HEK293 (cell line): ENCODE measurements around the gene C5orf15.

Experiments
- CTCF ChIA-PET: fragments of 350-600 bp; formaldehyde crosslinking; extraction: SDS; loops from one replicate; lab custom pipeline; 2021; ENCODE audit warnings: antibody characterized with exemption; lab: Yijun Ruan, JAX
- POLR2A ChIA-PET: fragments of 300-600 bp; formaldehyde crosslinking; extraction: SDS; loops from one replicate; lab custom pipeline; 2020; ENCODE audit warnings: antibody characterized with exemption, inconsistent platforms; lab: Yijun Ruan, JAX
- H3K27ac ChIP-seq: fragments of 200-500 bp; sonication (Bioruptor generic); 2 replicates; pipeline ENCODE4 v1.5.1; 2014; ENCODE audit warnings: low read depth, low read length, control low read depth, inconsistent platforms; ENCODE audit errors: extremely low read depth
- H3K36me3 ChIP-seq, 2 experiments: fragments of 200-500 bp in 1 of 2; sonication (Bioruptor generic) in 1 of 2; 1 replicate in 1 of 2; 2 replicates in 1 of 2; pipeline ENCODE4 v1.5.1; 2014 to 2017; ENCODE audit warnings: inconsistent platforms in 2 of 2, low read length in 2 of 2; ENCODE audit not compliant: control insufficient read depth in 2 of 2, insufficient read depth in 1 of 2
- H3K4me1 ChIP-seq: fragments of 200-500 bp; sonication (Bioruptor generic); 2 replicates; pipeline ENCODE4 v1.5.1; 2014; ENCODE audit warnings: mild to moderate bottlenecking, low read length, inconsistent platforms; ENCODE audit not compliant: control insufficient read depth, insufficient read depth
- H3K4me3 ChIP-seq: 2 replicates; pipeline ENCODE4 v1.5.1; 2011; ENCODE audit warnings: low read depth, mild to moderate bottlenecking, control low read depth, low read length, moderate library complexity
- H3K9me3 ChIP-seq: fragments of 200-500 bp; sonication (Bioruptor generic); 2 replicates; pipeline ENCODE4 v1.5.1; 2014; ENCODE audit warnings: low read depth, low read length, inconsistent platforms; ENCODE audit not compliant: control insufficient read depth, insufficient read depth
- GLIS2 ChIP-seq: fragments of 450-650 bp; formaldehyde crosslinking; IDR thresholded peaks from 2 replicates; pipeline ENCODE4 v1.5.1; 2016; ENCODE audit warnings: missing biosample characterization, missing genetic modification characterization
- KLF10 ChIP-seq: fragments of 450-650 bp; IDR thresholded peaks from 2 replicates; pipeline ENCODE4 v1.5.1; 2018; ENCODE audit warnings: missing biosample characterization, mild to moderate bottlenecking, missing genetic modification characterization
- KLF7 ChIP-seq: fragments of 450-650 bp; formaldehyde crosslinking; IDR thresholded peaks from 2 replicates; pipeline ENCODE4 v1.5.1; 2016; ENCODE audit warnings: missing biosample characterization, missing genetic modification characterization, borderline replicate concordance
- KLF9 ChIP-seq: fragments of 450-650 bp; formaldehyde crosslinking; IDR thresholded peaks from 2 replicates; pipeline ENCODE4 v1.5.1; 2016; ENCODE audit warnings: missing biosample characterization, missing genetic modification characterization, low read depth
- MYNN ChIP-seq: fragments of 450-650 bp; formaldehyde crosslinking; IDR thresholded peaks from 2 replicates; pipeline ENCODE4 v1.5.1; 2016; ENCODE audit warnings: missing biosample characterization, missing genetic modification characterization, borderline replicate concordance
- PBX3 ChIP-seq: sonication (generic); formaldehyde crosslinking; IDR thresholded peaks from 2 replicates; pipeline ENCODE4 v1.8.1; 2022; ENCODE audit warnings: mild to moderate bottlenecking, moderate library complexity, missing genetic modification reagents
- SCRT1 ChIP-seq: fragments of 450-650 bp; formaldehyde crosslinking; IDR thresholded peaks from 2 replicates; pipeline ENCODE4 v1.5.1; 2016; ENCODE audit warnings: missing biosample characterization, missing genetic modification characterization, borderline replicate concordance
- ZFP3 ChIP-seq: fragments of 450-650 bp; formaldehyde crosslinking; IDR thresholded peaks from 2 replicates; pipeline ENCODE4 v1.5.1; 2016; ENCODE audit warnings: low read depth, missing biosample characterization, missing genetic modification characterization
- ZFP41 ChIP-seq: fragments of 450-650 bp; formaldehyde crosslinking; IDR thresholded peaks from 2 replicates; pipeline ENCODE4 v1.5.1; 2016; ENCODE audit warnings: missing biosample characterization, missing genetic modification characterization, borderline replicate concordance
- ZNF239 ChIP-seq: fragments of 450-650 bp; formaldehyde crosslinking; IDR thresholded peaks from 2 replicates; pipeline ENCODE4 v1.5.1; 2016; ENCODE audit warnings: missing biosample characterization, missing genetic modification characterization
- ZNF292 ChIP-seq: fragments of 450-650 bp; formaldehyde crosslinking; IDR thresholded peaks from 2 replicates; pipeline ENCODE4 v1.5.1; 2016; ENCODE audit warnings: low read depth, missing biosample characterization, missing genetic modification characterization, borderline replicate concordance
- ZNF311 ChIP-seq: fragments of 450-650 bp; formaldehyde crosslinking; IDR thresholded peaks from 2 replicates; pipeline ENCODE4 v1.5.1; 2017; ENCODE audit warnings: missing biosample characterization, missing genetic modification characterization, borderline replicate concordance
- ZNF335 ChIP-seq: fragments of 450-650 bp; formaldehyde crosslinking; conservative IDR thresholded peaks from 2 replicates; pipeline ENCODE4 v1.5.1; 2016; ENCODE audit warnings: missing biosample characterization, missing genetic modification characterization
- ZNF341 ChIP-seq: fragments of 450-650 bp; formaldehyde crosslinking; IDR thresholded peaks from 2 replicates; pipeline ENCODE4; 2016; ENCODE audit warnings: low read depth, missing biosample characterization, missing genetic modification characterization
- ZNF394 ChIP-seq: fragments of 450-650 bp; formaldehyde crosslinking; IDR thresholded peaks from 2 replicates; pipeline ENCODE4 v1.5.1; 2016; ENCODE audit warnings: missing biosample characterization, missing genetic modification characterization, mild to moderate bottlenecking, moderate library complexity, borderline replicate concordance
- ZNF416 ChIP-seq: fragments of 450-650 bp; formaldehyde crosslinking; IDR thresholded peaks from 2 replicates; pipeline ENCODE4 v1.5.1; 2016; ENCODE audit warnings: missing biosample characterization, missing genetic modification characterization
- ZNF510 ChIP-seq: fragments of 450-650 bp; formaldehyde crosslinking; IDR thresholded peaks from 2 replicates; pipeline ENCODE4 v1.5.1; 2018; ENCODE audit warnings: mild to moderate bottlenecking, missing genetic modification characterization, missing biosample characterization; ENCODE audit not compliant: insufficient replicate concordance
- ZNF530 ChIP-seq: fragments of 450-650 bp; formaldehyde crosslinking; IDR thresholded peaks from 2 replicates; pipeline ENCODE4 v1.5.1; 2016; ENCODE audit warnings: low read depth, missing biosample characterization, missing genetic modification characterization
- ZNF558 ChIP-seq: fragments of 450-650 bp; formaldehyde crosslinking; IDR thresholded peaks from 2 replicates; pipeline ENCODE4 v1.5.1; 2016; ENCODE audit warnings: missing biosample characterization, missing genetic modification characterization
- ZNF580 ChIP-seq: fragments of 450-650 bp; formaldehyde crosslinking; IDR thresholded peaks from 2 replicates; pipeline ENCODE4 v1.5.1; 2016; ENCODE audit warnings: missing biosample characterization, missing genetic modification characterization
- ZNF626 ChIP-seq: fragments of 450-650 bp; sonication (Bioruptor Pico); formaldehyde crosslinking; IDR thresholded peaks from 2 replicates; pipeline ENCODE4 v1.5.1; 2018; ENCODE audit warnings: missing biosample characterization, missing genetic modification characterization, inconsistent platforms
- ZNF768 ChIP-seq: fragments of 450-650 bp; formaldehyde crosslinking; IDR thresholded peaks from 2 replicates; pipeline ENCODE4 v1.5.1; 2018; ENCODE audit warnings: missing biosample characterization, mild to moderate bottlenecking, missing genetic modification characterization
- ZSCAN30 ChIP-seq: fragments of 450-650 bp; IDR thresholded peaks from 2 replicates; pipeline ENCODE4 v1.5.1; 2018; ENCODE audit warnings: missing biosample characterization, mild to moderate bottlenecking, missing genetic modification characterization, moderate library complexity
- TF ChIP-seq, protein P1 (sequence below): fragments of 450-650 bp; formaldehyde crosslinking; IDR thresholded peaks from 2 replicates; pipeline ENCODE4 v1.5.1; 2016; ENCODE audit warnings: missing biosample characterization, missing genetic modification characterization
- TF ChIP-seq, protein P2 (sequence below): fragments of 450-650 bp; formaldehyde crosslinking; IDR thresholded peaks from 2 replicates; pipeline ENCODE4 v1.5.1; 2016; ENCODE audit warnings: missing biosample characterization, missing genetic modification characterization
- TF ChIP-seq, protein P3 (sequence below): fragments of 450-650 bp; formaldehyde crosslinking; IDR thresholded peaks from 2 replicates; pipeline ENCODE4 v1.5.1; 2016; ENCODE audit warnings: missing biosample characterization, missing genetic modification characterization

Gene C5orf15

DNA sequence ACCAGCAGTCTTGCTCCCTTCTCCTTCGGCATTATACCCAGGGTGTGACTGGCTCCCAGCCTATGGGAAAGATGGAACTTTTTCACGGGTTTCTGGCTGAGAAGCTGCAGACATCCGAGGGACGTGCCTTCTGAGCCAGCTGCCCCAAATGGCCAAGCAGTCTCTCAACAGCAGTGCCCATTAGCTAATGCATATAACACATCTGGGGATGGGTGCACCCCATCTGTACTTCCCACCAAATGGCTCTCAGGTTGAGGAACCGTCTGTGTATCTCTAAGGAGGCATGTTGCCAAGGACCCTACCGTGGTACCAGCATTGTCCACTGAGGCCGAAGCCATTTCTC is 25.0 kb downstream of the C5orf15 start:
- peaks cover 4% of the 10 kb centered on the region for H3K4me1 ChIP-seq
- TF ChIP-seq ZNF239 (tag by site-specific recombination) (no peak), ZNF558 (tag by site-specific recombination) (no peak), KLF9 (tag by site-specific recombination) (no peak), ZNF311 (no peak), MYNN (no peak), ZNF416 (tag by site-specific recombination) (no peak), ZNF510 (no peak), ZFP41 (tag by site-specific recombination) (no peak), ZFP3 (tag by site-specific recombination) (no peak), KLF7 (no peak), ZNF768 (tag by site-specific recombination) (no peak), ZNF530 (no peak), ZNF292 (no peak), ZNF341 (tag by site-specific recombination) (no peak), ZNF626 (tag by site-specific recombination) (no peak)
- TF ChIP-seq, protein P1, sequence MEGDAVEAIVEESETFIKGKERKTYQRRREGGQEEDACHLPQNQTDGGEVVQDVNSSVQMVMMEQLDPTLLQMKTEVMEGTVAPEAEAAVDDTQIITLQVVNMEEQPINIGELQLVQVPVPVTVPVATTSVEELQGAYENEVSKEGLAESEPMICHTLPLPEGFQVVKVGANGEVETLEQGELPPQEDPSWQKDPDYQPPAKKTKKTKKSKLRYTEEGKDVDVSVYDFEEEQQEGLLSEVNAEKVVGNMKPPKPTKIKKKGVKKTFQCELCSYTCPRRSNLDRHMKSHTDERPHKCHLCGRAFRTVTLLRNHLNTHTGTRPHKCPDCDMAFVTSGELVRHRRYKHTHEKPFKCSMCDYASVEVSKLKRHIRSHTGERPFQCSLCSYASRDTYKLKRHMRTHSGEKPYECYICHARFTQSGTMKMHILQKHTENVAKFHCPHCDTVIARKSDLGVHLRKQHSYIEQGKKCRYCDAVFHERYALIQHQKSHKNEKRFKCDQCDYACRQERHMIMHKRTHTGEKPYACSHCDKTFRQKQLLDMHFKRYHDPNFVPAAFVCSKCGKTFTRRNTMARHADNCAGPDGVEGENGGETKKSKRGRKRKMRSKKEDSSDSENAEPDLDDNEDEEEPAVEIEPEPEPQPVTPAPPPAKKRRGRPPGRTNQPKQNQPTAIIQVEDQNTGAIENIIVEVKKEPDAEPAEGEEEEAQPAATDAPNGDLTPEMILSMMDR = no peak
- TF ChIP-seq, protein P2, sequence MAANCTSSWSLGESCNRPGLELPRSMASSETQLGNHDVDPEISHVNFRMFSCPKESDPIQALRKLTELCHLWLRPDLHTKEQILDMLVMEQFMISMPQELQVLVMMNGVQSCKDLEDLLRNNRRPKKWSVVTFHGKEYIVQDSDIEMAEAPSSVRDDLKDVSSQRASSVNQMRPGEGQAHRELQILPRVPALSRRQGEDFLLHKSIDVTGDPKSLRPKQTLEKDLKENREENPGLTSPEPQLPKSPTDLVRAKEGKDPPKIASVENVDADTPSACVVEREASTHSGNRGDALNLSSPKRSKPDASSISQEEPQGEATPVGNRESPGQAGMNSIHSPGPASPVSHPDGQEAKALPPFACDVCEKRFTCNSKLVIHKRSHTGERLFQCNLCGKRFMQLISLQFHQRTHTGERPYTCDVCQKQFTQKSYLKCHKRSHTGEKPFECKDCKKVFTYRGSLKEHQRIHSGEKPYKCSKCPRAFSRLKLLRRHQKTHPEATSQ (tag by site-specific recombination) = no peak
- ChIA-PET CTCF (interaction anchor here (0.7 to 3.4 kb wide), 6 partner anchors 73 to 1402 kb away, joined by 3 to 29 read pairs (median 12); no protein-coding TSS in a partner anchor), POLR2A (no interaction called here)
- H3K27ac ChIP-seq = no peak overlapping the region
- no peaks in the 10 kb centered on the region for H3K9me3 ChIP-seq
- no peaks in the 10 kb centered on the region for H3K36me3 ChIP-seq
- H3K4me3 ChIP-seq = no peak overlapping the region

DNA sequence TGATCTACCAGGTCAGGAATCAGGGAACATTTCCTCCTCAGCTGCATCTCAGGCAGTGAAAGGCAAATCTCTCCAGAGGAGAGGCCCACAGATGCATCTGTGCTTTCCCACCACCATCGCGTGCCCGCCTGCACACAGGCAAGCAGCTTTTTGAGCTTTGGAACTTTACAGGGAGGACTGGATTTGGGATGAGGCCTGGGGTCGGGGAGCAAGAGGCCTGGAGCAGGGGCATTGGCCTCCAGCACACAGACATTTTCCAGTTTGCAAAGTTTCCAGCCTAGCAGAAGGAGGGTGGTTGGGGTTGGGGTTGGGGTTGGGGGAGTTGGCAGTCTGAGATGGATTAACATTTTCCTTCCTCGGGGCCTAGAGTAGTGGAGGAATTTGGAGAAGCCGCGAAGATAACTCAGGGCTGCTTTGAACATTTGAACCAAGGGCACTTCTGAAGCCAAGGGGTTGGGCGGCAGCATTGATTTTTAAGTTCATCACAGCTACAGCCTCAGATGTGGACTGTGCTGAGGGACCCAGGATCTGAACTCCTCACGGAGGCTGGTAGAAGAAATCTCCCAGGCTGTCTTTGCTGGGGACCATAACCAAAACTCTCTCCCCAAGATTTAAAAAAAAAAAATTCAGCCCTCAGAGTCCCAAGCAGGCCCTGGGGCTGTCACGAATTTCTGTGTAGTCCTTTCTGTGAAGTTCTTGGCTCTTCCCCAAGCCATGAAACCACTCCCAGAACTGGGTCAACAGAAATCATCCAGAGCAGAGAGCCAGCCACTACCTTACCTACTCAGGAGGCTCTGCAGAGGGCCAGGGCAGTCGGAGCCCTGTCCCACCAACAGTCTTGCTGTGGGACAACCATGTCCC is 25.6 kb downstream of the C5orf15 start:
- POLR2A ChIA-PET = no interaction called here
- no peak for TF ChIP-seq ZSCAN30 (tag by site-specific recombination)
- TF ChIP-seq, protein P3, sequence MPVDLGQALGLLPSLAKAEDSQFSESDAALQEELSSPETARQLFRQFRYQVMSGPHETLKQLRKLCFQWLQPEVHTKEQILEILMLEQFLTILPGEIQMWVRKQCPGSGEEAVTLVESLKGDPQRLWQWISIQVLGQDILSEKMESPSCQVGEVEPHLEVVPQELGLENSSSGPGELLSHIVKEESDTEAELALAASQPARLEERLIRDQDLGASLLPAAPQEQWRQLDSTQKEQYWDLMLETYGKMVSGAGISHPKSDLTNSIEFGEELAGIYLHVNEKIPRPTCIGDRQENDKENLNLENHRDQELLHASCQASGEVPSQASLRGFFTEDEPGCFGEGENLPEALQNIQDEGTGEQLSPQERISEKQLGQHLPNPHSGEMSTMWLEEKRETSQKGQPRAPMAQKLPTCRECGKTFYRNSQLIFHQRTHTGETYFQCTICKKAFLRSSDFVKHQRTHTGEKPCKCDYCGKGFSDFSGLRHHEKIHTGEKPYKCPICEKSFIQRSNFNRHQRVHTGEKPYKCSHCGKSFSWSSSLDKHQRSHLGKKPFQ (tag by site-specific recombination) = no peak
- TF ChIP-seq ZNF530 = no peak
- no peak for TF ChIP-seq ZNF580 (tag by site-specific recombination)
- TF ChIP-seq ZNF394 (tag by site-specific recombination) = no peak
- no peak for TF ChIP-seq KLF9 (tag by site-specific recombination)
- no peak for TF ChIP-seq ZNF311
- no peak for TF ChIP-seq ZNF335 (tag by site-specific recombination)
- no peak for TF ChIP-seq KLF10 (tag by site-specific recombination)
- no peak for TF ChIP-seq GLIS2
- TF ChIP-seq PBX3 (CRISPR knock-in tag) = no peak
- TF ChIP-seq SCRT1 = no peak
- H3K4me1 ChIP-seq = peaks cover 10% of the 10 kb centered on the region
- no peaks in the 10 kb centered on the region for H3K36me3 ChIP-seq
- no peak overlapping the region for H3K4me3 ChIP-seq
- CTCF ChIA-PET = interaction anchor here (0.7 to 3.4 kb wide), 3 partner anchors 518 to 1402 kb away, joined by 3 to 29 read pairs (median 27); no protein-coding TSS in a partner anchor
- H3K27ac ChIP-seq = no peak overlapping the region
- no peaks in the 10 kb centered on the region for H3K9me3 ChIP-seq
